Activated CD4-positive, CD25-positive, alpha-beta regulatory T cell treated with anti-CD3 and anti-CD28 coated beads, Interleukin-2, amount 50 U/mL, for 16 hours (primary cell): Measurements from ENCODE around the gene GAST.

ENCODE experiments used
- DNase-seq: peaks from one replicate; pipeline ENCODE4 v3.0.0-alpha.2; 2020; ENCODE audit warnings: low read depth, low spot score

Gene GAST

DNA sequence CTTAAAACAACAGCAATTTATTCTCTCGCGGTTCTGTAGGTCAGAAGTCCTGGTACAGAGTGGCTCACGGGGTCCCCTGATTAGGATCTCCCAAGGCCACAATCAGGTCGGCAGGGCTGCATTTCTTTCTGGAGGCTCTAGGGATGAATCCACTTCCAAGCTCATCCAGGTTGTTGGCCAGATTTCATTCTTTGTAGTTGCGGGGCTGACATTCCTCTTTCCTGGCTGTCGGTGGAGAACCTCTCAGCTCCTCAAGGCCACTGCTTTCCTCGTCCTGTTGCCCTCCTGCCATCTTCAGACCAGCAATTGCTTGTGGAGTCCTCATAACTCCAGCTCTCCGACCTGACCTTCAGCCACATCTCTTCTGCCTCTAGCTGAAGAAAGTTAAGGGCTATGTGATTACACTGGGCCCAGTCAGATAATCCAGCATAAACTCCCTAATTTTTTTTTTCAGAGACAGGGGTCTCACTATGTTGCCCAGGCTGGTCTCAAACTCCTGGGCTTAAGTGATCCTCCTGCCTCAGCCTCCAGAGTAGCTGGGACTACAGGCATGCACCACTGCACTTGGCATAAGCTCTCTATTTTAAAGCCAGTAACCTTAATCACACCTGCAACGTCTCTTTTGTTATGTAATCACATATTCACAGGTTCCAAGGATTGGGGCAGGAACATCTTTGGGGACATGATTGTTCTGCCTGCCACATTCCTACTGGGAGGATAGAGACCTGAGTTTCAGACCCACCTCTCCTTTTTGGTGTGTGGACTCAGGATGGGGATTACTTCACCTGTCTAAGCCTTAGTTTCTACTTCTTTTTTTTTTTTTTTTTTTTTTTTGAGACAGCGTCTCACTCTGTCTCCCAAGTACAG is 4.1 kb upstream of the GAST start:
- DNase-seq: no peak

GRCh38 chr17:41710472-41711090 is 1.6 kb upstream of the GAST start:
- DNase-seq: no peak

DNA sequence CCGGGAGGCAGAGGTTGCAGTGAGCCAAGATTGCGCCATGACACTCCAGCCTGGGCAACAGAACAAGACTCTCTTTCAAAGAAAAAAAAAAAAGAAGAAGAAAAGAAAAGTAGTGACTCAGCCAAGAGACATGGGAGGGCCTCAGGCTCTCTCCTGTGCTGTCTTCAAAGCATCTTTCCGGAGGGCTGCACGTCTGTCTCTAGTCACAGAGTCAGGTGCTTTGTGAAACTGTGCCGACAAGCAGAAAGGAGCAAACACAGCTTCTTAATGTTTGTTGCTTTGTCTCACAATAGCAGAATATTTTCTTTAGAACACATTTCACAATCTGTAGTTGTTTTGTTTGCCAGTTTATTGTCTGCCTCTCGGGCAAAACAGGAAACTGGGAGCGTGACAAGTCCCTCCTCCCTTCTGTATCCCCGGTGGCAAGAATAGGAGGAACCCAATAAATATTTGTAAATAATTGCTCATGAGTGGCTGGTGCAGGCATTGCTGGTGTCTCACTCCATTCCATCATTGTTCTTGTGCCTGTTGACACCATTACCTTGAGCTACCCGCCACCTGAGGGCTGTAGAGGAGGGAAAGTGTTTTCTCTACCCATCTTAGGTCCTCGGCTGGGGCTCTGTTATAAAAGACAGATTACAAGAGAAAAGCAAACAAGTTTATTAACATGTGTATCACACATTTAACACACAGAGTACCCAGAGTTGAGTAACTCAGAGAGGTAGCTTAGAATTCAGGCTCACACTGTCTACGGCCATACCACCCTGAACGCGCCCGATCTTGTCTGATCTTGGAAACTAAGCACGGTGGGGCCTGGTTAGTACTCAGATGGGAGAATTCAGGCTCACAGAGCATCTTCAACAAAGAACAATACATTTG is 5.5 kb downstream of the GAST start:
- no peak for DNase-seq

DNA sequence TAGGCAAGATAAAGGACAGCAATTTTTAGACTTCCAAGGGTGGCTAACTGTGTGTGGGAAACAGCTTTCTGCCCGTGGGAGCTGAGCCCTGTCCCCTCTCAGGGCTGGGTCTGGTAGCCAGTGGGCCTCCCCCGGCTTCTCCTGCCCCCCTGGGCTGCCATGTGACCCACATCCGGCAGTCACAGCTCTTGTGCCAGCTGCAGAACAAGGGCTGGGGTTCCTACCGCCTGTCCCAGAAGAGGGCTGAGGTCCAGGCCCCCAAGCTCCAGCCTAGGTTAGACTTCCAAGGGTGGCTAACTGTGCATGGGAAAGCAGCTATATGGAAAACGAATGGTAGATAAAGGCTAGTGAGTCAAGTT is 6.1 kb downstream of the GAST start:
- no peak for DNase-seq

- no peak for DNase-seq
These were observed 10.1 kb downstream of the GAST start for GRCh38 chr17:41722231-41722630.

DNA sequence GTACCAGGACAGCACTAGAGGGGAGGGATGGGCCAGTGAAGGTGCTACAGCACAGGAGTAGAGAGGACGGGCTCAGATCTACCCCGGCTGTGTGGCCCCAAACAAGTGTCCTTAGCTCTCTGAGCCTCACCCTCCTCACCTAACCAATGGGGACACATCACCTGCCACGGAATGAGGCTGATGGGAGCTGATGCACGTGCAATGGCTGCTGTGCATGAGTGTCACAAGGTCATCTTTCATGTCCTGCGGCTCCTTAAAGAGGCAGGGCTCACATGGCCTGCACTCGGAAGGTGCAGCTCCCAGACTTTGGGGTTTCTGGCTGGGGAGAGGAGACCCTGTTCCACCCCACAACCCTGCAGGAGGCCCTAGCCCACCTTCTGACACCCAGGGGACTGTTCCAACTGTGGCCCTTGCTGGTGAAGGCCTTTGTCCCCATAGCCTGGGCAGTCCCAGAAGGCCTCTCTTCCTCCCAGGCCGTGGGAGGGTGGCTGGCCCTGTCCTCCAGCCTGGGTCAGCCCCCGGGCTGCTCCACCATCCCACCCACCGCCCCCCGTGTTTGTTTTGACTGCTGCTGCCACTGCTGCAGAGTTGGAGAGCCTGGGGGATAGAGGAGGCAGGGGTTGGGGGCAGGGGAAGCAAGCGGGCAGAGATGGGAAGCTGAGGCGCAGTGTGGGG is 11.8 kb downstream of the GAST start:
- no peak for DNase-seq

- DNase-seq: no peak
These were observed 12.4 kb downstream of the GAST start for GRCh38 chr17:41724476-41725050.

DNA sequence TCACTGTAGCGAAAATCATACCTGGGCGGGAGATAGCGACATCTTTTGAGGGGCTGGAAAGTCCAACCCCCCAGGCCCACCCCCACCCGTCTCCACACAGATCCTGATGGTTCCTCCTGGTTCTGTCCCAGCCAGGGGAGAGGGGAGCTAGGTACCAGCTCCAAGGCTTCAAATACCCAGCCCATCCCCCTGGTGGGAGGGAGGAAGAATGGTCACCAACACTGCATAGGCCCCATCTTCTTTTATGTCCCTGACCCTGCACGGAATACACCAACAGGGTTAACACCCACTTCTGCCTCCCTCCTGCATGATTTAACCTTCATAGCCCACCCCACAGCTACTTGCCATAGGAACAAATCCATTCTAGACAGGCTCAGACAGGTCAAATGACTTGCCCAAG is 13.0 kb downstream of the GAST start:
- DNase-seq: no peak

- DNase-seq: no peak
These were observed 15.9 kb downstream of the GAST start for GRCh38 chr17:41728056-41728455.

DNA sequence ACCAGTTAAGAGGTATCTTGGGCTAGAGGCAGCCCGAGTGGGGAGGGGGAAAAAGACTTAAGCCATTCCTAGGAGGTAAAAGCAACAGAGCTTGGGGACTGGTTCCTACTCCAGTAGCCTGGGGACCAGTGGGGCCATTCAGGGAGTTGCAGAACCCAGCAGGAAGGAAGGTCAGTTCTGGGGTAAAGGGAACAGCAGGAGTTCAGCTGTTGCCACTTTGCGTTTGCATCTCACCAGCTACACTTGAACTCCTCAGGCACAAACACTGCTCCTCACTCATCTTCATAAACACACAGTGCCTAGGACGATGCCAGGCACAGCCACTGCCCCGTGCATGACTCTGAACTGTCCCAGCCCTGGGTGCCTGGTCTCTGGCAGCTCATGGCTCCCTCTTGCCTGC is 18.3 kb downstream of the GAST start:
- DNase-seq: no peak

- DNase-seq: no peak
These were observed 19.7 kb downstream of the GAST start for GRCh38 chr17:41731836-41732235.

DNA sequence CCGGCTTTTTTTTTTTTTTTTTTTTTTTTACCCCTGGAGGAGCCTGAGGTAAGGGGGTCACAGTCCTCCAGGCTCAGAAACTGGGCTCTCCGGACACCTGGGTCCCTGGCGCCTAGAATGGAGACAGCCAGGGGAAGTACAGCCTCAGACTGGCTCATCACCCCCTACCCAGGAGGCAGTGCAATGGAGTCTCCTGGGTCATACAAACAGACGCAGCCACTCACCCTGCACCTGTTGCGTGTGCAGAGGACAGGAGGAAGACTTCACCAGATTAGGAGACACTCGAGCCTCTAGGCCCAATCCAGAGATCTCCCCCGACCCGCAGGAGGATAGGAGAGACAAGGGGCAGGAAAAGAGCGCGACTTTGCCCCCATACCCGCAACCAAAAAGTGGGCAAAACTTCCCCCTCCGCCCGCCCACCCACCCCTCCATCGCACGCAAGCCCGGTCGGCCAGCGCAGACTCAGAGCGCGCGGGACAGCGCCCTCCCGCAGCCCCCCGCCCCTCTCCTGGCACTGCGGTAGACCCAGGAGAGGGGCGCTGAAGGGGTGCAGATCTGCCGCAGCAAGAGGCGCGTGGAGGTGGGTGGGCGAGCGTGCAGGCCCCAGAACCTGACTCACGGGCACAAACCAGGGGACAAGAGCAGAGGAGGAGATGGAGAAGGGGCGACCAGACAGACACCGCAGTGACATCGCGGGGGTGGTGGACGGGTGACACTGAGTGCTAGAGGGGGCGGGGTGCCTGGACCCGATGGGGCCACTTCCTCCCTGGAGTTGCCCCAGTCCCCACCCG is 21.4 kb downstream of the GAST start:
- no peak for DNase-seq

- no peak for DNase-seq
These were observed 22.2 kb downstream of the GAST start, which contains the start of gene HAP1 for GRCh38 chr17:41734139-41734948. Gene HAP1 (minus strand): TSS chr17:41734643. CDS start chr17:41734634, 9 bp downstream.

DNA sequence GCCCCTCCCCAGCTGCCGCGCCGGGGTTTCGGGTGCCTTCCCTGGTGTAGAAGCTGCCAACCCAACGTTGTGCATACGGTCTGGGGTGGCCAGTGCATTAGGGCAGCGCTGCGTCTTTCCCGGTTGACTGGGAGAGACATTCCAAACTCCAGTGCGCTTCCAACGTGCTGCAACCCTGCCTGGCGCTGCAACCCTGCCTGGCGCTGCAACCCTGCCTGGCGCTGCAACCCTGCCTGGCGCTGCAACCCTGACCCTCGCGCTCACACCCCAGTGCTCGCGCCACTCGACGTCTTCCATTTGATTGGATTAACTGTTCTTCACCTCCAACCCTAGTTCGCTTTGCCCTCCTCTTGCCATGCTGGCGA is 22.8 kb downstream of the GAST start:
- DNase-seq: no peak

DNA sequence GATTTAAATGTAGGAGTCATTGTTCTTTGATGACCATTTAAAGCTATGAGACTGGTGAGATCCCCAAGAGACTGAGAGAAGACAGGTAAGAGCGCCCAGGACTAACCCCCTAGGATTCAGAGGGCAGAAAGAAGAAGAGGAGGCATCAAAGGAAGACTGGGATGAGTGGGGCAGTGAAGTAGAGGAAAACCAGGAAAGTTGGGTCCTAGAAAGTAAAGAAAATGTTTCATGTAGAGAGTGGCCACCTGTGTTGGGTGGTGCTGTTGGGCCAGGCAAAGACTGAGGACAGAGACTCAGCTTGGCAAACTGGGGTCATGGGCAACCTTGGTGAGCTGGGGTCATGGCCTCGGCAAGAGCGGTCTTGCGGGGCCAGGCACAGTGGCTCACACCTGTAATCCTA is 23.6 kb downstream of the GAST start:
- DNase-seq: no peak

- no peak for DNase-seq
These were observed 25.0 kb downstream of the GAST start for GRCh38 chr17:41736983-41737679.

DNA sequence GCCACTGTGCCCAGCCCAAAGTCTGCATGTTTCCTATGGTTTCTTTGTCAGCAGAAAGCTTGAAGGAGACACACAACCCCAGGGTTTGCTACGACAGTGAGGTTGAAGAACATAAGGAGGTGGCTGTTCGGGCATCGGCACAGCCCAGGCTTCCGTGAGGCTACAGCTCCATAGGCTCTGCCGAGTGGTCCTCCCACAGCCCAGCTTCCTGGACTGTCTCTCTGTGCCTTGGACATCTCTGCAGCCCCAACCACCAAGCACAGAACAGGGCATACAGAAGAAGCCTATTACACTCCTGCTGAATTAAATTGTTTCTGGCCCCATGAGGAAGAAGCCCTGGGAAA is 25.5 kb downstream of the GAST start:
- DNase-seq: no peak

GRCh38 chr17:41738077-41738800 is 26.1 kb downstream of the GAST start:
- DNase-seq: peak; percentile 48

DNA sequence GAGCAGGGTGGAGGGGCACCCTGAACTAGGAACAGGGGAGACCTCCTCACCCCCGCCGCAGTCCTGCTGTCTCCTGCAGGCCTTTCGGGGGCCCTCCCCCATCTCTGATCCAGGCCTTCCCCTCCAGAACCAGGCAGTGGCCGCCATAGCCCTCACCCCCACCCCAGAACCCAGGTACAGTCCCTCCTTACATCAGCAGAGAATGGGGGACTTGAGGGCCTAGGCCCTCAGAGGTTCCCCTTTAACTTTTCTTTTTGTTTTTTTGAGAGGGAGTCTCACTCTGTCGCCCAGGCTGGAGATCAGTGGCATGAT is 26.6 kb downstream of the GAST start:
- DNase-seq: no peak
